ENCODE measurements around the gene KLHL26. TPM values are rescaled to one million over a fixed set of nuclear protein-coding genes. Genes with fewer than 3 reads are reported as not detected.

Gene KLHL26
- total RNA-seq, 4 donors from 2014 or later: 3.8 to 22.2 (median 6.9) TPM

DNA sequence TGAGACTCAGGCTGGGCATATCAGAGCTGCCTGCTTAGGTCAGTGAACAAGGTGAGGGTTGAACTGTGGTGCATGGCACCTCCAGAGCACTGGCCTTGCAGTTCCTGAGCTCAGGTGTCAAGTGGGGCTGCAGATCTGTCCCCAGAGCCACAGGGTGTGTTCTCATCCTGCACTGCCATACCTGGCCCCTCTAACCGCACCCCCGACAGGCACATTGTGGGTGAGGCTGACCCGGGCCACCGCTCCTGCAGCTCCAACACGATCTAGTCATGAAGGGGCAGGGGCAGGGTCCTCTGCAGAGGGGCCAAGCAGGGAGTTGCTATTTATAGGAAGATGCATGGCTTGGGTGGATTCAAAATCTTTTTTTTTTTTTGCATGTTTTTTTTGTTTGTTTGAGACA is 30.0 kb downstream of the KLHL26 start:
- no peaks in the 10 kb centered on the region for H3K27me3 ChIP-seq
- H3K27ac ChIP-seq: no peak overlapping the region
- H3K9me3 ChIP-seq: no peaks in the 10 kb centered on the region
- H3K4me3 ChIP-seq: no peak overlapping the region
- TF ChIP-seq CTCF (IDR thresholded peaks at IDR 0.05): no peak
- H3K36me3 ChIP-seq: no peaks in the 10 kb centered on the region
- intact Hi-C loops (cut with DNase I; ENCODE audit: low total_unique reads): no loop called here
- no peak for DNase-seq
- H3K4me1 ChIP-seq: peaks cover 0 to 5% of the 10 kb centered on the region in 2 donors

- H3K9me3 ChIP-seq: no peaks in the 10 kb centered on the region
- H3K27me3 ChIP-seq: no peaks in the 10 kb centered on the region
- H3K27ac ChIP-seq: no peak overlapping the region
- H3K36me3 ChIP-seq: no peaks in the 10 kb centered on the region
- H3K4me1 ChIP-seq: peaks cover 0 to 10% of the 10 kb centered on the region in 2 donors
- intact Hi-C loops (cut with DNase I; ENCODE audit: low total_unique reads): no loop called here
- TF ChIP-seq CTCF (IDR thresholded peaks at IDR 0.05) (no peak), POLR2A (IDR thresholded peaks at IDR 0.05) (no peak)
- no peak for DNase-seq
- no peak overlapping the region for H3K4me3 ChIP-seq
These were observed 30.9 kb downstream of the KLHL26 start for GRCh38 chr19:18667531-18668251.

GRCh38 chr19:18668252-18668631 is 31.4 kb downstream of the KLHL26 start:
- intact Hi-C loops (cut with DNase I; ENCODE audit: low total_unique reads): no loop called here
- no peak for DNase-seq
- Histone ChIP-seq H3K27me3 (no peaks in the 10 kb centered on the region), H3K4me3 (no peak overlapping the region), H3K4me1 (peaks cover 0 to 11% of the 10 kb centered on the region in 2 donors), H3K27ac (no peak overlapping the region), H3K9me3 (no peaks in the 10 kb centered on the region), H3K36me3 (no peaks in the 10 kb centered on the region)
- TF ChIP-seq CTCF (IDR thresholded peaks at IDR 0.05) (no peak), POLR2A (IDR thresholded peaks at IDR 0.05) (no peak)

DNA sequence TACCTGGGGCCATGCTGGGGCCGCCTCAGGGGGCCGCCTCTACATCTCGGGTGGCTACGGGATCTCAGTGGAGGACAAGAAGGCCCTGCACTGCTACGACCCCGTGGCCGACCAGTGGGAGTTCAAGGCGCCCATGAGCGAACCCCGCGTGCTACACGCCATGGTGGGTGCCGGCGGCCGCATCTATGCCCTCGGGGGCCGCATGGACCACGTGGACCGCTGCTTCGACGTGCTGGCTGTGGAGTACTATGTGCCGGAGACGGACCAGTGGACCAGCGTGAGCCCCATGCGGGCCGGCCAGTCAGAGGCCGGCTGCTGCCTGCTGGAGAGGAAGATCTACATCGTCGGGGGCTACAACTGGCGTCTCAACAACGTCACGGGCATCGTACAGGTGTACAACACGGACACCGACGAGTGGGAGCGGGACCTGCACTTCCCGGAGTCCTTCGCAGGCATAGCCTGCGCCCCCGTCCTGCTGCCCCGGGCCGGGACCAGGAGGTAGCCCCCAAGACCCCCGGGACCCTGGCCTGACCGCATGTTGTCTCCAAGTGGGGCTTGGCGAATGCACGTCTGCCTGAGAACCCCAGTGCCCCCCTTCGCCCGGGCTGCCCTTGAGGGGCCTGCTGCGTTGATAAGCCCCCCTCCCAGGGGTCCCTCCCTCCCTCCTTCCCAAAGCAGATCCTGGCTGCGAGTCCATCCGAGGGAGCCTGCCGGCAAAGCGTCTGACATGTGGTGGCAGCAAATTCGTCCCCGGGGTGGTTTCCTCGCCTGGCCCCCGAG is 32.1 kb downstream of the KLHL26 start:
- no peaks in the 10 kb centered on the region for H3K36me3 ChIP-seq
- no peak overlapping the region for H3K4me3 ChIP-seq
- TF ChIP-seq POLR2A (IDR thresholded peaks at IDR 0.05) (no peak), CTCF (IDR thresholded peaks at IDR 0.05) (no peak)
- no peaks in the 10 kb centered on the region for H3K27me3 ChIP-seq
- H3K27ac ChIP-seq: peak overlapping the region in 1 of 2 donors; percentile 68
- H3K4me1 ChIP-seq: peaks cover 0 to 11% of the 10 kb centered on the region in 2 donors
- H3K9me3 ChIP-seq: no peaks in the 10 kb centered on the region
- intact Hi-C loops (cut with DNase I; ENCODE audit: low total_unique reads): no loop called here
- no peak for DNase-seq

GRCh38 chr19:18669524-18669817 is 32.6 kb downstream of the KLHL26 start:
- TF ChIP-seq POLR2A (IDR thresholded peaks at IDR 0.05): no peak
- H3K4me3 ChIP-seq: no peak overlapping the region
- peak overlapping the region; percentile 57 to 68 for H3K27ac ChIP-seq
- H3K27me3 ChIP-seq: no peaks in the 10 kb centered on the region
- peaks cover 0 to 11% of the 10 kb centered on the region in 2 donors for H3K4me1 ChIP-seq
- DNase-seq: no peak
- intact Hi-C loops (cut with DNase I; ENCODE audit: low total_unique reads): no loop called here
- no peaks in the 10 kb centered on the region for H3K9me3 ChIP-seq
- no peaks in the 10 kb centered on the region for H3K36me3 ChIP-seq

All from uterus (tissue), 4 donors.